DMS 273 treated with DMSO at 0.1 percent for 48 hours (cell line): ENCODE measurements around the gene TMEM178B.

Source experiments
- DNase-seq: peaks from one replicate; lab custom pipeline; 2025; lab: John Stamatoyannopoulos, UW

The TMEM178B gene

DNA sequence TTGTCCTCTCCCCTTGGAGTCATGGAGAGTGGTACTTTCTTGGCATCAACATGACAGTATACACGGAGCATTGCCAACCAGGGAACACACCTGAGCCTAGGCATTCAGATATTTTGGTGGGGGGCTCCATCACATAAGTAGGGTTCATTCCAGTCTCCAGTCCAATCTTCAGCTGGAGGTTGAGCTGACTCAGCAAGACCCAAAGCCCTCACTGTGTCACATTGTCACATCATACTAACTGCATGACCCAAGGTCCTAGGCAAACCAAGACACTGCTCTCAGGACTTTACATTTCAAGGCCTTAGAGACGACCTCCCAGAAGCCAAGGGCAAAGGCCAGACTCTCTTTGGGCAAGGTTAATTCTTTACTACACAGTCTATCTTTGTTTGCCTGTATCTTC lies 190.1 kb downstream of the TMEM178B start:
- no peak for DNase-seq

DNA sequence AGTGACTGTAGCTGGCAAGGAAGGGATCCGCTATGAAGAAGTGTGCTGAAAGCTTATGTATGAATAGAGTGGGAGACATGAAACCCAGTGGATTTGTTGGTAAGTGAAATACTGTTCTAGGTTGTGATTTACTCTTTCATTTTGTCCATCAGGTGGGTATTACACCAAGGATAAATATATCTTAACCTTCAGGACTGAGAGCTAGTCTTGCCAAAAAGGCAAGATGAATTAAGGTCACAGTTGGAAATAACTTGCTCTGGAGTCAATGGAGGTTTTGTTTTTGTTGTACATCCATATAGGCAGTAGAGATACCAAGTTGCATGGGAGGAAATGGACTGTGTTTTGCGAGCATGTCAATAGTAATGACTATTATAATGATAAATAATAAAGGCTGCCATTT lies 190.6 kb downstream of the TMEM178B start:
- DNase-seq: no peak

- DNase-seq: no peak
These were observed 191.8 kb downstream of the TMEM178B start for GRCh38 chr7:141265668-141266067.

GRCh38 chr7:141268614-141269013 lies 194.8 kb downstream of the TMEM178B start:
- DNase-seq: no peak

- no peak for DNase-seq
These were observed 197.6 kb downstream of the TMEM178B start for GRCh38 chr7:141271451-141271850.

DNA sequence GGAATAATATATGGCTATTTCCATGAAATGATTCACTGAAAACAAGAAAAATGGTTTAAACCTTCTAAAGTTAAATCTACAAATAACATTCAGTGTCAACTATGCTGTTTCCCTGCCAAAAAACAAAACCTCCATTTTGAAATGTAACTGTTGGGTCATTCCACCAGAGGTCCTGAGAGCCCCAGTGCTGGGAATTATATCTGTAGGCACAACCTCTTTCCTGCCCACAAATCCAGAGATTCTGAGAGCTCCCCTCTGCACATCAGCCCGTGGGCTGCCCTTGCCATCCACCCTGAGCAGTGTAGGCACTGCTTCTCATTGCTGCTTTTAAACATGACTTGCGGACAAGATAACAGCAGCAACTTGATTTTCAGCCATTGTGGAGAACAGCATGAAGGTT lies 198.6 kb downstream of the TMEM178B start:
- no peak for DNase-seq

- DNase-seq: no peak
These were observed 201.5 kb downstream of the TMEM178B start for GRCh38 chr7:141275350-141275749.

DNA sequence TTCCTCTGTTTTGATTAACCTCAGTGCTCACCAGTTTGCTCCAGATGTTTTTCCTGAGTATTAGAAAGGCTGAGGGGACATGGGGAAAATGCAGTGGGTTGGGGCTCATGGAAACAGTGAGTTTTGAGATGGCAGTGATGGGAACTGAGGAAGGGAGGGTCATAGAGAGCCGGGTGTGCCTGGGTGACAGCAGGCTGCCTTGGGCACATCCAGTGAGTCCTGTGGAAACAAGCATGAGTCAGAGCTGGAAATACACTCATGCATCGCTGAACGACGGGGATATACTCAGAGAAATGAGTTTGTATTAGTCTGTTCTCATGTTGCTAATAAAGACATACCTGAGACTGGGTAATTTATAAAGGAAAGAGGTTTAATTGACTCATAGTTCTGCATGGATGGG lies 202.2 kb downstream of the TMEM178B start:
- no peak for DNase-seq

DNA sequence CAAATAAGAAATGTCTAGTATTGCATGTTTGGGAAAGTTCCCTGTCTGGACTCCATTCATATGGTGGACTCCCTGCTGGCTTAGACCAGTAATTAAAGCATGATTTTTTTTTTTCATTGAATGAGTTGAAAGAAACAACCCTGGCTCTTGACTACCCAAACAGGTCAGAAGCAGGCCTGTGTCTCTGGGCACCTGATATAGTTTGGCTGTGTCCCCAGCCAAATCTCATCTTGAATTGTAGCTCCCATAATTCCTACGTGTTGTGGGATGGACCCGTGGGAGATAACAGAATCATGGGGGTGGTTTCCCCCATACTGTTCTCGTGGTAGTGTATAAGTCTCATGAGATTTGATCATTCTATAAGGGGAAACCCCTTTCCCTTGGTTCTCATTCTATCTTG lies 206.2 kb downstream of the TMEM178B start:
- no peak for DNase-seq

DNA sequence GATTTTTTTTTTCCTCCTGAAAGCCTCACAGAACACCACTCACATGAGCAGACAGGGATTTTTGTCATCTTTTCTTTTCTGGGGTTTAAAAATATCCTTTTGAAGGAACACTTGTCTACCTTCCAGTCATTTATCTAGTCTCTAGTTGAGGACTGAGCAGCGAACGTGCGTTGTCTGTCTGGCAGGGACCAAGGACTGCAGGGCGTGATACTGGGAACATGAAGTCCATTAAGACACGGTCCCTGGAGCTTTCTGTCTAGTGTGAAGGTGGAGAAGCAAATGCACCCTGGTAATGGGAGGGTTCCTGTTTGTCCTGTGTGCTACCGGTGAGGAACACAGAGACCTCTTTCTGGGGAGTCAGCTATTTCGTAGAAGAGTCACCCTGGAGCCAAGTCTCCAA lies 207.4 kb downstream of the TMEM178B start:
- DNase-seq: no peak

DNA sequence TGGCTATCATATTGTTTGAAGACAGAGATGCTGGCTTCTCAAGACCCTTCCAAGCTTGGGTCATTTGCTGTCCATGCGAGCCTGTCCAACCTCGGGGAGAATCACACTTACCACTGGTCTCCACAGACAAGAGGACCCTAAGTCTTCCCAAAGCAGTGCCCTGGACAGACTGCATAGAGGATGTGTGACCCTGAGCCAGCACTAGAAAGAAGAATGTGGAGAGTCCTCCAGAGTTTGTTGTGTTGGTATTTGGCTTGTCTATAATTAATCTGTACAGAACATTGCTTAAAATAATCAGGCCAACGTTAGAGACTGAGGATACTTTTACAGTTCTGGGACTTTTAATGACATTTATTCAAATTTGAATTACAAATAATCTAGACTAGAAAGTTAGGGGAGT lies 212.7 kb downstream of the TMEM178B start:
- DNase-seq: no peak

DNA sequence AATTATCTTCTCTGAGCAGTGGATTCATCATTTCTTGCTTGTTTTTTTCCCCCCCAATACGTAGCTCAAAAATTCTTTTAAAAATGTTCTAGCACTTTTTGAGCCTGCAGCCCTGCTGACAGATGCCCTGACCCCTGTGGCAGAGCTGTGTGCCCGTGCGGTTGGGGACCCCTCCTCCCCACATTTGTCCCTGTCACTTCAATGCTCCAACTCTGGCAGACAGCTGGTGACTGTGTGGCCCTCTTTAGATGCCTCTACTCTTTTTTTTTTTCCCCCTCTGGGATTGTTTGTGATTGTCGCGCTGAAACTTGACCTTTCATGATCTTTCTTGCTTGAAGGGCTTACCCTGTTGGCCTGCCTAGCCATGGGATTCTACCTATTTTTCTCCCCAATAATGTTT lies 214.1 kb downstream of the TMEM178B start:
- no peak for DNase-seq

- no peak for DNase-seq
These were observed 214.8 kb downstream of the TMEM178B start for GRCh38 chr7:141288626-141289025.

DNA sequence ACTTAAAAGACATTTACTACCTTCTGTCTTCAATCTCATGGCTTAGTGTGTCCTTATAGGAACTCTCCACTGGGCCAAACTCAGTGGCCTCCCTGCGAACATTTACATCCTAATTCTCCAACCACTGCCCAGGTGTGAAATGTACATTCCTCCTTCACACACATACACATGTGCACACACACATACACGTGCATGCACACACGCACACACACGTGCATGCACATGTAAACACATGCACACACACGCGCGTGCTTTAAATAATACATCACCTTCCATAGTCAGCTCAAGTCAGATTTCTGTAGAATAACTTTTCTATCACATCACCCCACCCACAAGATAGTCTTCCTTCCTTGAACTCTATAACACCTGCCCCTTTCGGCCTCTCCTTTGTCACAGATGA lies 216.5 kb downstream of the TMEM178B start:
- no peak for DNase-seq

DNA sequence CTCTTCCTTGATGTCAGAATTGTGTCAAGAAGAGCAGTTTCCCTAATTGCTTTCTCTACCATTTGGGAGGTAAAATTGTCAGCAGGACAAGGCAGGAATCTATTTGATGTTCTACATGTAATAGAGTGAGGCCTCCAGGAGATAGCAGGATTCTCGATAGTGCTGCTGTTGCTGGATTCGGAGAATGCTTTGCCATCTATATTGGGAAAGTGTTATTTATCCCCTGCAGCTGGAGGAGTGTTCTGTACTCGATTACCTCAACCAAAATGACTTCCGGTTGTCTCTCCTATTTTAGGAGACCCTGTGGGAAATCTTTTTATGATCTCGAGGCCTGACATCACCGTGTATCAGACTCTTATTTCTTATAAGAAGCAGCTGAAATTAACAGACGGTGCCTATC lies 217.1 kb downstream of the TMEM178B start:
- no peak for DNase-seq

GRCh38 chr7:141291541-141291940 lies 217.7 kb downstream of the TMEM178B start:
- no peak for DNase-seq

DNA sequence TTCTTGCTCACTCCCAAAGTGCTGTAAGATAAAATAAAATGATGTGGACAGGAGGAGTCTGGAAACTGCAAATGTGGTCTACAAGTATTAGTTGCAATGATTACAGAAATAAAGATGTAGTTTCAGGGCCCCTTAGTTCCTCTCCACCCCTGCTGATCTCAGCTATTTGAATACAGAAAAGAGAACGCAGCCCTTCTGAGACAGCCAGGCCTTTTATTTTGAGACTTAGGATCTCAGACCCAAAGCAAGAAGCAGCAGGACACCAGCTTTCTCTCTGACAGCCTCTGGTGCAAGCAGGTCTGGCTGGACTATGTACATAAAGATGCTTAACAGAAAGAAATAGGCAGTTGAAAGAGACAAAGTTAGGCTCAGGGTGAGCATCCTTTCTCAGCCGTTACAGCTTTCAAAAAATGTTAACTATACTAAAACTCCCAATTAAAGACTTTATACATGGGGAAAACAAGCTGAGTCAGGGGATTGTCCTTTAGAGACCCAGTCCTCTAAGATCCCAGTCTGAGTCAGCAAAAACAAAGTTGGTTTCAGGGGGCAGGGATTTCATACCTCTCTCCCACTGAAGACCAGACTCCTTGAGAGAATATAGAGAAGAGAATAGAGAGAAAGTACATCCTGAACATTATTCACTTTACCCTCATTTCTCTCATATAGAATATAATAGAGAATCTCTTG lies 220.4 kb downstream of the TMEM178B start:
- DNase-seq: no peak

- no peak for DNase-seq
These were observed 221.6 kb downstream of the TMEM178B start for GRCh38 chr7:141295367-141295895.

GRCh38 chr7:141300816-141301215 lies 227.0 kb downstream of the TMEM178B start:
- no peak for DNase-seq

DNA sequence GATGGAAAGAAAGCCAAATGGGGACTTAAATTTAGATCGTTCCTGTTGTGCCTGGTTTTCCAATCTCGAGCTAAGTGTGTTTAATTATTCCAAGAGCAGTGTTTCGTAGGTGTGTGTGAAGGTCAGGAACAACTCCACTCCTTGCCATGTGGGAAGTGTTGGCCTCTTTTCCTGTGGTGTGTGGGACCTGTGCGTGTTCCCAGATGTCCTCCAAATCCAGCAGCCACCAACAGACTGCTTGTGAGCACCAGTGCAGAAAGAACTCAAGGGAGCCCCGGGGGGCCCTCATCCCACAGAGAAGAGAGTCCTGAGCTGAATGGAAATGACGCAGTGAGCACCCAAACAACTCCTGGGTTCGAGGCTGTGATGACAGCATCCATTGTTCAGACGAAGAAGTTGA lies 227.7 kb downstream of the TMEM178B start:
- DNase-seq: no peak

DNA sequence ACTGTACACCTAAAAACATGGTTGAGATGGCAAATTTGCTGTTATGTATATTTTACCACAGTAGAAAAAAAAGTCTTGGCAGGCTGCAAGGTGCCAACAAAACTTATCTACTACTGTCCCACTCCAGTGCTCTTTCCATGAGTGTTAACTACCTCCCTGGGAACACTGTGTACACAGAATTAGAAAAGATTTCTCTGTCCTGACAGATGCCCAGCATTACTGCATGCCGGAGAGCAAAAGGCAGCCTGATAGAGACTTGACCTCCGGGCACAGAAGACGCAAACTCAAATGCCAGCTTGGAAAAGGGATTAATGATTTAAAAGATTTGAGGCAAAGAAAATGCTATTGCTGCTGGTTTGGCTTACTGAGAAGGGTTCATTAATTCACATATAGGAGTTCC lies 228.8 kb downstream of the TMEM178B start:
- DNase-seq: no peak

DNA sequence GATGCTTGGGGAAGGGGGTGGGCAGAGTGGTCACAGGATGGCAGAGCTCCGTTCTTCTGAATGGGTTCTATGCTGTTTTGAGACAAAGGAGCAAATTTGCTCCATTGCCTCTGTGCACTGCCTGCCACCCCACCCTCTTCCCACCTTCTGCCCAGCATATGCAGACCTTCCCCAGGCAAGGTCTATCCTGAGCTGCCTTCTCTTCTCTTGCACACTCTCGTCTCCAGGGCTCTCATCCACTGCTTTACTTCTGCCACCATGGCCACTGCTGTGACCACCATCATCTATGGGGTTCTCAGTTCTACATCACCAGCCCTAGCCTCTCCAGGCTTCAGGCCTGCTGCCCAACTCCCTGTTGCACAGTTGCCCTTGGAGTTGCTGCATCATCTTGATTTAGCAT lies 230.4 kb downstream of the TMEM178B start:
- peak; percentile 11 for DNase-seq

GRCh38 chr7:141306081-141306480 lies 232.2 kb downstream of the TMEM178B start:
- DNase-seq: no peak

GRCh38 chr7:141312395-141312794 lies 238.5 kb downstream of the TMEM178B start:
- no peak for DNase-seq
